Measurements from ENCODE around the gene ID2.

The ID2 gene

GRCh38 chr2:8681786-8682692, at the start of gene ID2:
Gene ID2, plus strand, starts transcription at chr2:8682056. Its CDS starts 110 bp downstream, at chr2:8682166.
- DNase-seq (ENCODE audit: low read depth, low spot score), result peak; percentile 86

DNA sequence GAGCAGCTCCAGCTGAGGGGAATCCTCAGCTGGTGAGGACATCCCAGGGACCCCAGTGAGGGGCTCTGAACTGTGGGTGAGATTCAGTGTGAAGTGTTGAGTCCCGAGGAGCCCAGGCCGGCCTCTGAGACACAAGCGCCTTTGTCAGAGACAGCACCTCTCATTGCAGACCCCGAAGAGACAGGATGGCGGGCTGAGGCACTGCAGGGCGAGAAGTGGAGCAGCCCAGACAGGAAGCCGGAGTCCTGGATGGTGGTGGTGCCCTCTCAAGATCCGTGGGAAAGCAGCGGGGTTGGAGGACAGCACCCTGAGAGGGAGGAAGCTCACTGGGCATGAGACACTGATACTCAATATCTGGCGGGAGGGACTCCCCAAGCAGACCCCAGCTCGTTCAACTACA, 49.1 kb upstream of the ID2 start:
- DNase-seq (ENCODE audit: low read depth, low spot score), result no peak

DNA sequence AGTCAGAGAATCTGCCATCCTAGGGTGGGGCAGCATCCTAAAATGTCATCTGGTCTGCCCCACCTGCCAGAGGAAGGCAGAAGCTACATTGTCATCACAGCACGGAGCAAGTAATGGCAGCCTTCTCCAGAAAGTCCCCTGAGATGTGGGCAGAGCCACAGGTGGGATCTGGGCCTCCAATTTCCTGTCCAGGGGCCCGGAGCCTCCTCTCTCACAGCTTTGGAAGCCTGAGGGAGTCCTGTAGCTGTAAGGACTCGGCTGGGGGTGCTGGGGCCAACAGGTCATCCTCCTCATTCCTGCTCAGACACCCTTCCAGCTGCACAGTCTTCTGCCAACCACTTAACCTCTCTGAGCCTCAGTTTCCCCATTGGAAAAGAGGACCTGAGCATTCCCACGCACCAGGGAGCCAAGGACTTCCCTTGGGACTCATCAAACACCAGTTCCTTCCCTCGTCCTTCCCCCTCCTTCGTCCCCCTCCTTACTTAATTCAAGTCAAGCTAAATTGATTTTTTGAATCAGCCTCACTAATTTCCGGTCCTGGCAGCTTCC, 48.6 kb upstream of the ID2 start:
- DNase-seq (ENCODE audit: low read depth, low spot score), result no peak

GRCh38 chr2:8633735-8634313, 48.0 kb upstream of the ID2 start:
- DNase-seq (ENCODE audit: low read depth, low spot score), result no peak

- no peak for DNase-seq (ENCODE audit: low read depth, low spot score)
Measured at GRCh38 chr2:8634466-8635172, 47.2 kb upstream of the ID2 start.

DNA sequence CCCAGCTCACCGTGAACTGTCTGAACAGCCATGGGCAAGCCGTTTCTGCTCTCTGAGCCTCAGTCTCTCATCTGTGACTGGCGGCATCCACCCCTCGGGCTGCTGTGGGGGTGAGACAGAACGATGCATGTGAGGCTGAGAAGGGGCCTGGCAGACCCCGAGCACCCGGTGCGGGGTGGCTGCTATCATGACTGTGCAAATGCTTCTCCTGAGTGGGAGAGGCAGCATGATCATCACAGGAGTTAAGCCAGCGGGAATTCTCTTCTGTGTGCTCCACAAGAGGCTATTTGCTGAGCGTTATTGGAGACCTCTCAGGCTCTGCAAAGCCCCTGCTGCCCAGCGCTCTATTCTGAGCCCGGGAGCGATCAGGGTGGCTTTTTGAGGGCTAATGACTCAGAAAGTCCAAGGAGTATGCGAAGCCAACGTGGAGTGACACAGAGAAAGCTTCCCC, 45.8 kb upstream of the ID2 start:
- DNase-seq (ENCODE audit: low read depth, low spot score), result no peak

DNA sequence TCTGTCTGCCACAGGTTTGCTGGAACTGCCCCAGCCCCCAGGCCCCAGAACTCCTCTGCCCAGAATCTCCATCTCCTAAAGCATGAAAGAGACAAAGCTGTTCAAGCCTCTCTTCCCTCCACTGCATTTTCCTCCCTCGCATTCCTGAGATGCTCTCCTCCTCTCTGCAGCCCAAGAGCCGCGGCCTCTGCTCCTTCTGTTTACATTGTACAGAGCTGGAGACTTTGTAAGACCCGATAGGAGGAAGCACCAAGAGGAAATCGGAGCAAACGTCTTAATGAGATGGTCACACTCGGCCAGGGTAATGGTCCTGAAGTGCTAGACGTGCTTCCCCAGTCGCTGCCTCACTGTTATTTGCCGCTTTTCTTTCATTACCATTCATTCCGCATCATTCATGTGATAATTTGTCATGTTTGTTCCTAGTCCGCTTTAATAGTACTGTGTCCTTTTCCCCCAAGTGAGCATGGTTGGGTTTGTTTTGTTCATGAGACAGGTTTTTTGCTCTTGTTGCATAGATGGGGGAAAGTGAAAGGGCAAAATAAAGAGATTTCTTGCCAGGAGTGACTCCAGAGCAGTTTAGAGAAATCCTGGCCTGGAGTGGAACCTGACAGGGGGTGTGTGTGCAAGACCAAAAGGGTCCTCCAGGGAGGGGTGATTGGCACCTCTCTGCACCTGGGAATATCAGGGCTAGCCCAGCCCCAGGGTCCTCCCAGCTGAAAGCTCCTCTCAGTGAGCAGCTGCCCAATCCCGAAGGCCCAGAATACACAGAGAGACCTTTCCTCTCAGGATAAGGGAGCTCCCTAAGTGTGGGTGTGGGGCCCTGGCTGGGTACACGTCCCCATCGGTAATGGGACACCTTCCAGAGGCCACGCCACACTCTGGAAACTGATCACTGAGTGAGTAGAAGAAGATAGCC, 44.9 kb upstream of the ID2 start:
- no peak for DNase-seq (ENCODE audit: low read depth, low spot score)

DNA sequence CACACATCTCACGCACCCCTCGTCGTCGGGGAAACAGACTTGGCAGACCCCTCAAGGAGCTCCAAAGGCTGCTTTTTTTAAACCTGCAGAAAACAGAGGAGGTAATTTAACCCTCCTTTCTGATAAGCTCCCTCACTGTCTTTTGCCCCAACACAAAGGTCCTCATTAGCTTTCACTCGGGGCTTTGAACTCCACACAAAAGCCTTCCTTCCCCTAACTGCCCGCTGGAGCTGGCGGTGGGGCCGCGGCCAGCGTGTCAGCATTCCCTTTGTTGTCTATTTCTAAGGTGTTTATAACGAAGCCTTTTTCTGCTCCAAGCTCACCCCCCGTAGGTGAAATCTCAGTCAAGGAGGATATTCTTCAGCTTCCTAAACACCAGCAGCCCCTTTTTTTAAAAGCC, 43.5 kb upstream of the ID2 start:
- DNase-seq (ENCODE audit: low read depth, low spot score), result no peak

- no peak for DNase-seq (ENCODE audit: low read depth, low spot score)
Measured at GRCh38 chr2:8639122-8639635, 42.7 kb upstream of the ID2 start.

DNA sequence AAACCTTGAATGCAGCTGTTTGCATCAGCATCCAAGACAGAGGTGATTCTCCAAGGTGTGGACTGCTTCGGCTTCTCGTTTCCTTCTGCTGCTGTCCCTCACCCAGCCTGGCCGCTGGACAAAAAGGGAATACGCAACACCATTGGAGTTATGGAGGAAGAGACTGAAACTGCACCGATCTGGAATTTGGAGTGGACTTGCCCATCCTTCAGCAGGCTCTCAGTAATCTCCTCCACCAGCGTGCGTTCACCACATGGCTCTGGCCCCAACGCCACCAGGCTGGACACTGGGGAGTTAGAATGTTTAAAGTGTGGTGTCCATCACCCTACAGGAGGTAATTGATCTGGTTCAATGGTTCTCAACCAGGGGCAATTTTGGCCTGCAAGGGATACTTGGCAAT, 41.4 kb upstream of the ID2 start:
- no peak for DNase-seq (ENCODE audit: low read depth, low spot score)

DNA sequence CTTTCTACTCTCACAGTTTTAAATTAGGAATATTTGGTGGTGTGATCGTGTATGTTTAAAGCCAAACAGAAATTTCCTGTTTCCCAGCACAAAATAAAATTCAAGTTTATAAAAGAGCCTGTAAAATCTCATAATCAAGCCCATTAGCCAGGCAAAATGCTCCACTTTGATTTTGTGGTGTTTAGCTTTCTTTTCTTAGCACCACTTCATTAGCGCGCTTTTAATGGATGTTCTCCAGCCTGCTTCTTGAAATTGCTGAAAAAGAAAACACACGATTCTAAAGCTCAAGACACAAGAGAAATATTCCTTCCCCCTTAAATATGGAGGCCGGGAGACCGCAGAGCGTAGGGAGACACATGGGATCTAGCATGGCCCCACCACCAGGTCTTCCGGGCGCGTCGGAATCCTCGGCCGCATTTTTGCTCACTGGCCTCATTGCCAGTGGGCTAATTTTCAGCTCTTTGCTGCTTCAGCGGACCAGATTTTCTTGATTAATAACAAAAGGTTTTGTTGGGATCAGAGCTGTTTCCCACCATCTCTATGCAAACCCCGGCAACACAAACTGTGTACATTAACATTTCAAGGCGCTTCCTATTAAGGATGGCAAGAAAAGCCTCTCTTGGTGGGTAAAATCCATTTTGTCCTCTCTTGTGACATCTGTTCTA, 40.4 kb upstream of the ID2 start:
- no peak for DNase-seq (ENCODE audit: low read depth, low spot score)

DNA sequence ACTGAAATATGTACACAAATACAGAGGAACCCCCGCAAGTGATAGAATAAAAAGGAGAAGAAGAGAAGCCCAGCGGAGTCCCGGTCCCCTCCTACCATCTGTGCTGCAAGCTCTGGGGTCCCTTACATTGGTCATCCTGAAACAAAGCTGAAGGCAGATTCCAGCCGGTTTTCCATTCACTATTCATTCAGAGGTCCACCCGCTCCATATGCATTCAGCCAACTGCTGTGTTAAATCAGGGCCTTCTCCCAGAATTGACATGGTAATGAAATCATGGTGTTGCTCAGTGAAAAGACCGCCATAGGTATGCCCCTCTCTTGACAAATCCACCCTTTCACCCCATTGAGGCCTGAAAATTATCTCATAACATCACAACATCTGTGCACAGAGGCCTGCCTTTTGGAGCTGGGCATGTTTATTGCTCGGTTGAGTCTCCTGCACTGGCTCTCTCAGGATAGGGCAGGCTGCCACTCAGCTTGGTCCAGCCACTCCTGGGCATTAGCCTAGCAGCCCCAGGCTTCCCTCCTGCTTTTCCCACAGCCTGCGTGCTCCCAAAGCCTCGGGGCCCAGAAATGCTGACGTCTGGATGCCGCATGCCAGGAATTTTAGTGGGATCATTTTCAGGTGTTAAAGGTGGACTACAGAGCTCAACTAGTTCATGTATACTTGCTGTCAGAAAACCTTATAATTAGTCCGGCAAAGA, 39.3 kb upstream of the ID2 start:
- DNase-seq (ENCODE audit: low read depth, low spot score), result no peak

GRCh38 chr2:8643250-8643995, 38.4 kb upstream of the ID2 start:
- DNase-seq (ENCODE audit: low read depth, low spot score), result no peak

GRCh38 chr2:8643996-8644356, 37.9 kb upstream of the ID2 start:
- DNase-seq (ENCODE audit: low read depth, low spot score), result no peak

- no peak for DNase-seq (ENCODE audit: low read depth, low spot score)
Measured at GRCh38 chr2:8644605-8645175, 37.2 kb upstream of the ID2 start.

DNA sequence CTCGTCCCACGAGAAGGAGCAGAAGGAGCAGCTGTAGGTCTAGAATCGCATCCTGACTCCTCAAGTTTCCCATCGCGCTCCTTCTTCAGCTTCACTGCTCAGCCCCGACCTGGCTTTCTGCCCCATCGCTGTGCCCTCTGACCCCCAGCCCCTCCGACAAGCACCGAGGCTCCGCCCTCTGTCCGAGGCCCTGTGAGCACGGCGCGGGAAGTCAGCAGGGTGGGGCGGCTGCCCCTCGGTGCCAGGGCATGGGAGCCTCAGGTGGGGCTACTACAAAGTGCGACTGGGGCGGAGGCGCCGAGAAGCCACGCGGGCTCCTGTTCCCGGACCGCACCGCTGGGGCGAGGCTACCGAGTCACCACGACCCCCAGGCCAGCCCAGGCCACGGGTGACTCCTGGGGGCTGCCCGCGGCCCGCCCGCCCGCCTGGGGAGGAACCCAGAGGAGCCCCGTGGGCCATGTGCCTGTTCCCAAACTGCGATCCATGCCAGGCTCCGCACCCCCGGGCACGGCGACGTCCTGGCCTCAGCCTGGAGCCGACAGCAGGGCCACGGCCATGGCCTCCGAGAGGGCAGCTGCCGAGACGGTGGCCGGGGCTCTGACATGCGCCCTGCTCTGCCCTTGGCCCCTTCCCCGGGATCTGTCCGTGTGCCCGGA, 36.6 kb upstream of the ID2 start:
- DNase-seq (ENCODE audit: low read depth, low spot score), result no peak

GRCh38 chr2:8646731-8647461, 35.0 kb upstream of the ID2 start:
- DNase-seq (ENCODE audit: low read depth, low spot score), result no peak

DNA sequence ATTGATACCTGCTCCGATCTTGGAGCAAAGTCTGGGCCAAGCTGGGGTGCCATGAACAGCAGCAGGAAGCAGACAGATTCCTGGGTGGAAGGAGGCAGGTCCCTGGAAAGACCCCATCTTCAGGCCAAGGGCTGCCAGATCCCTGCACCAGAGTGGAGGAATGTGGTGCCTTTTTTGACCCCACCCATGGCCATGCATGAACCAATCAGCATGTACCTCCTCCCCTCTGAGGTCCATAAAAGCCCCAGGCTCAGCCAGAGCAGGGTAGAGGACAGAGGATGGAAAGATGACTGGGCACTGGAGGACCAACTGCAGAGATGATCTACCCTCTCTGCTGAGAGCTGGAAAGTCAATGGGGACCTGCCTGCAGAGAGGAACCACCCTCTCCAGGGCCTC, 34.4 kb upstream of the ID2 start:
- no peak for DNase-seq (ENCODE audit: low read depth, low spot score)
